ENCODE data around the gene SERPINH1.
A peak's percentile ranks its signal among the peaks of the same experiment; 100 is the strongest.

SERPINH1 gene

DNA sequence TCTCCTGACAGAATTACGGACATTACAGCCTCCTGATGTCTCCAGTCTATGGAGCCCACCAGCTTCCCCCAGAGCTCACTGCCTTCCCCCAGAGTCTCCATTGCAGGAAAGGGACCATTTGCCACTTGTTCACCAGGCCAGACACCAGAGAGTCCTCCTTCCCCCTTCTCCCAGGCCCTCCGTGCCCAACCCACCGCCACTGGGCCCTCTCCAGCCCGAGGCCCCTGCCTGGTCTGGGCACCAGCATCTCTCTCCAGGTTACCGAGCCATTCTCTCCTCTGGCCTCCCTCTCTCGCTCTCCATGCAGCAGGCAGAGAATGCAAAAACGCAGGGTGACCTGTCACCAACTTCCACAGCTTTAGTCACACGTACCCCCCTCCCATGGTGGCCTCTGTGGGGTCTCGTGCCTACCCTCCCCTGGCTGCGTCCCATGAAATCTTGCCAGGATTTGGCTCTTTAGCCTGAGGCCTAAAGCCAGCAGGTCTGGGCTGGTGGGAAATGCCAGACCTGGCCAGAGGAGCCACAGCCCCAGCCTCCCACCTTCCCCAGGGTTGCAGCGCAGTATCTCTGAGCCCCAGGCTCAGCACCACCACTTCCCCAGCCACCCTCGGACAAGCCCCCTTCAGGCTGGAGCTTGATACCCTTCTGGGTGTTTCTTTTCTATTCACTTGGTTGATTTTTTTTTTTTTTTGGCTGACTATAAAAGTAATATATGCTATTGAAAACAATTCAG, 6.8 kb upstream of the SERPINH1 start:
- no peak for DNase-seq (ENCODE audit: low spot score)

DNA sequence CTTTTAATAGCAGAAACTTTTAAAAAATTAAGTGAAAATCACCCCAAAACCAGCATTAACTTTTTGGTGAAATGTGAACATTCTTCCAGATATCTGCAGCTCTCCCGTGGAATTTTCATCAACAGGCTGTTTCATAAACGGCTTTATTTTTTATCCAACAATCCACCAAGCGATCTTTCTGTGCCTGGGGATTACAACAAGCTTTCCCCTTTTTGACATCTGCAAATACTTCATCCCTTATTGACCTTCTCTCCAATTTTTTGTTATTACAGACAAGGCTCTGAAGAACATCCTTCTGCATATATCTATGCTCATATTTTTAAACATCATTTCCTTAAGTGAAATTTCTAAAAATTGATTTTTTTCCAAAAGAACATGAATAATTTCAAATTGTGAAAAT, 5.8 kb upstream of the SERPINH1 start:
- DNase-seq (ENCODE audit: low spot score), result no peak

DNA sequence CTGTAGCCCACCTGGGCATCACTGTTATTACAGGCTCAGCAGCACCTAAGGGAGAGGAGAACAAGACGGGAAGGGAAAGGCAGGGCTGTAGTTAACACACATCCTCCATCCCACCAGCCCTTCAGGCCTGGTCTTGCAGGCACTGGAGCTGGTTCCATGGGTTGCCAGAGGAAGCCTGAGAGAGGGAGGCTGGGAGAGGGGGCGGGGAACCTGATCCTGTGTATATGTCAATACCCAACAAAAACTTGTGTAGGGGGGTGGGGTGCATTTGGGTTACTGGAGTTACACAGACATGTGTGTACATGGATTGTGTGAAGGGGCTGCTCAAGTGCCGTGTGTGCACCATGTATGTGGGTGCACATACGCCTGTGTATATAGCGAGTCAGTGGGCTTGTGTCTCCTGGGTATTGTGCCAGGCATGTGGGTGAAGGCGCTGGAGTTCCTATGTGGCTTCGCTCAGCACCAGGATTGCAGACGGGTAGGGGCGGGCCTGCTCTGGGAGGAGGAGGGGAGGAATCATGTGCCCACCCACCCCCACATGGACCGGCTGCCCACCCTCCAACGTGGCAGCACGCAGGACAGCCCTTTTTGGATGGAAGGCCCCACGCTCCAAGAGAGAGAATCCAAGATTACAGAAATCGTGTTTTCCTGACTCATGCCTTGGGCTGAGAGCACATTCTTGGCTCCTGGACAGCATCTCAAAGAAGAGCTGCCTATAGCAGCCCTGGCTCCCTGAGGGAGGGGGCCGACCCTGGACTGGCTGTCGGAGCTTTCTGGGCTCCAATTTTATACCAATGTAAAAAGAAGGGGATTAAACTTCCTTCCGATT, 4.2 kb upstream of the SERPINH1 start:
- DNase-seq (ENCODE audit: low spot score), result no peak

DNA sequence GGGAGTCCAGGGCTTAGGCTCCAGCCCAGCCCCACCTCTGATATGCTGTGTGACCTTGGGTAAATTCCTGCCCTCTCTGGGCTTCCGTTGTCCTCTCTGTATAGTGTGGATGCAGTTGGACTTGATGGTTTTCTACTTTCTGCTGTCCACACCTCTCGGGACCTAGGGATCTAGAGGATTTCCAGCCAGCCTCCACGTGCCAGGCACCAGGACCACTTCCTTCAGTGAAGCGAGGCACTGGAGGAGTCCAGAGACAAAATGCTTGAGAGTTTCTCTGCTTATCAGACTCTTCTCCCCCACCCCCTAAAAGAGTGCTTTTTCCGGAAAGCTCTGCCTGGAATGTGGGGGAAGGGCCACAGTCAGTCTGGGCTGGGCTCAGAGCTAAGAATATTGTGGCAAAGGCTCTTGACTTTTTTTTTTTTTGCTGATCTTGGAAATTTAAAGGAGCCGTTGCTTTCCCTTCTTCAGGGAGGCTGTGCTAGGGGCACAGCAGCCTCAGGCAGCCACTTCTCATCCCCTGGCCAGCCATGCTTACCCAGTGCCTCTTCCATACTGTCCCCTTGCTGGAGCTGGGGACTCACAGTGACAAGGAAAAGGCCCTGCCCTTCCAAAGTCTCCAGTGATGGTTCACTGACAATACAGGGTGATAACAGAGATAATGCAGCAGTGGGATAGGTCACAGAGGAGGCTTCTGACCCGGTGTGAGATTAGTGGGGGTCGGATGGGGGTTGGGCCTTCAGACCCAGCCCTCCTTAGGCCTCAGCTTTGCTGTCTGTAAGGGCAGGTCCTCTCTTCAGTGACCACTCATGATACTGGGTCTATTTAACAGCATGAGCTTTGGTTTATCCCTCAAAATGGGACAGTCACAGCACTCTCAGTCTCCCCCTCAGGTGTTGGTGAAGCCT, 2.9 kb upstream of the SERPINH1 start:
- DNase-seq (ENCODE audit: low spot score), result no peak

DNA sequence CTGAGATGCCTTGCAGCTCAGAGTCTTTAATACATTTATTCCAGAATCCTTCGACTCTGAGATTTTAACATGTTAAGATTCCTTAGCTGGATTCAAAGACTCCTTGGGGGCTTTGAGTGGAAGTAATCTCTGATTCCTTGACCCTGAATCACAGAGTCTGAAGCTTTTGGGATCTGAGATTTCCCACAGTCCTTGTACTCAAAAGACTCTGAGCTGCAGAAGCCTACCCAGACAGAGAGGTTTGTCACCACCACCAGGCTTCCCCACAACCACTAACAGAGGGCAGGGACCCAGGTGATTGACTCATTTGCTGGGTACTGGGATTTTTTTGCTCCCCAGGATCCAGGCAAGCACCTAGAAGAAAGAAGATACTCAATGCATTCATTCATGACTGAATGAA, 1.4 kb upstream of the SERPINH1 start:
- DNase-seq (ENCODE audit: low spot score), result no peak

DNA sequence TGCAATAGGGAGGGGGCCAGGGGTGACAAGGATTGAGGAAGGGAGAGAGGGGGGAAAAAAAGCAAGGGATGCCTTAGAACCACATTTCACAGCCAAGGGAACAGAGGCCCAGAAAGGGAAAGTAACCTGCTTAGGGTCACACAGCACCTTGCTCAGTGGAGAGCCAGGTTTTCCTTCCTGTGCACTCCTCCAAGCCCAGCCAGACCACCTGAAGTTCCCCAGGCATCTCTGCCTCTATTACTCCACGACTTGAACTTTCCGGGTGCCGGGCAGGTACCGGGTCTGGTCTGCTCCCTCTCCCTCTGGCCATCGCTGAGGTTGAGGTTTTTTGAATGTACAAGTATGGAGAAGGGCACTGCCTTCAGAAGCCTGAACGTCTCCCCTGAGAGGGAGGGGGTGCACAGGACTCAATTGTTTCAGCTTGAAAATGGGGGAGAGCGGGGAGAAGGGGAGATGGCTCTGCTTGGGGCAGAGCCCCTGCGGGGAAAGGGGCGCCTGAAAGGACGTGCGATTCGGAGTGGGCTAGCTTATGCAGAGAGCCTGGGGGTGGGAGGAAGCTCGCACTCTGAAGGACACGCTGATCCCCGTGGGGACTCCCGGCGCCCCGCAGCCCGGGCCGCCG, 516 bp upstream of the SERPINH1 start:
- DNase-seq (ENCODE audit: low spot score), result no peak

DNA sequence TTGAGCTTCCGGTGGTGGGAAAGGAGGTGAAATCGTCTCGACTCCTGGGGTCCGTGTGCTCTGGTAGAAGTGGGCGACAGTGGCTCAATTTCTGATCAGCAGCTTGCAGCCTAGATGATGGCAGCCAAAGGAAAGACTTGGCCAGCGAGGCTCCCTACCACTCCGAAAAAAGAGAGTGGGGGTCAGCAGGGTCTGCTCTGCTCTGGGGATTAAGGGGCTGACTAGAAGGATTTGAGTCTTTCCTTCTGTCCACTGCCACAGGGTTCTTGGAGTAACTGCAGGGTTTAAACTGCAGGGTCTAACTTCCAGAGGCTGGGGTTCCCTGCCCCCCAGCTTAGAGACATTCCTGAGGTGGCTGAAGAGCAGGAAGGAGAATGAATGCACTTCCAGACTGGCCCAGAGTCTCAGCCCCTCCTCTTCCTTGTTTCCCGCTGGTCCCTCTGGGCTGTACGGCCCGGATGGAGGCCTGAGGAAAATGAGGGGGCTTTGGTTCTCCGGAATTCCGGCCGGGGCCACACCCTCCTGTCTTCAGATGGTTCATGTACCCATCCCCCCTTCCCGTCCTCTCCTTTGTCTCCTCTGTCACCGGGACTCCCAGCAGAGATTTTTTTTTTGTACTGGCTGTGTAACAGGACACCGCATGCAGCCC, 907 bp downstream of the SERPINH1 start:
- no peak for DNase-seq (ENCODE audit: low spot score)

DNA sequence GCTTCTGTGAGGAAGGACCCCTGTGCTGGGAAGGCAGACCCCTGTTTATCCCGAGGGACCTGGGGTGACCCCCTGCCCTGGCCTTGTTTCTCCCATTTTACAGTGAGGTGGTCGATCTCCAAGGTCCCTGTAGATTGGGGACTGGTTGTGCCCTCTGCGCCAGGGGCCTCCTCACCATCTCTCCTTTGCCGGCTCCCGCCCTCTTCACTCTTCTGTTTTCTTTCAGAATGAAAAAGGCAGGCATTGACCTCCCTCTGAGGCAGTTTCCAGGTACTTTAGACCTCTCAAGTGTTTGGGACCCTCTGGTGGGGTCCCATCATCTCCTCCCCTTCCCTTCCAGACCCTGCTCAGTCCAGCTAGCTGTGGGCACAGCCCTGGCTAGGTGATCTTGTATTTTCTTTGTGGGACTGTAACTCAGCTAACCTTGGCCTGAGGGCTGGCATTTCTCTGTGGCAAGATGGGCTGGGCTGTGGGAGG, 1.5 kb downstream of the SERPINH1 start:
- DNase-seq (ENCODE audit: low spot score), result no peak

DNA sequence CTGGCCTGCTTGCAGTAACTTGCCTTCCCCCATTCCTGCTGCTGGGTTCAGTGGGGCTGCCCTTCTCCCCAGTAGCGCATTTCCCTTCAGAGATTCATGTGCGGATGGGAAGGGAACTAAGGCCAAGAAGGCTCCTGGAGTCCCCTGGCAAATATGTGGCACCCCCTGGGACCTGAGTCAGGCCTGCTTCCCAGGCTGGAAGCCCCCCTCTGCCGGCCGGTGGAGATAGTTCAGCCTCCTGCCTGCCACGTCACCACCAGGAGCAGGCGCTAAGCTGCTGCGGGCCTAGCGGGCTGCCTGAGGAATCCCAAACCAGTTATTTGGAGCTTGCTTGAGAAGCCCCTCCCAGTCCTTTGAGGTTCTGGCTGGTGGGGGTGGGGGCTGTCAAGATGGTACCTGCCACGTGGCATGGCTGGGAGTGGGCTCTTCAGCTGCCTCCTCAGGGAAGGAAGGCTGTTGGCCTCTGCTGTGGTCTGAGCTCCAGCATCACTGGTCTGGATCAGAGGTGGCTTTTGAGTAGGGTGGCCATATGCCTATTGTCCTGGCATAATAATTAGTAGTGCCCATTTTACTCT, 2.0 kb downstream of the SERPINH1 start:
- no peak for DNase-seq (ENCODE audit: low spot score)

DNA sequence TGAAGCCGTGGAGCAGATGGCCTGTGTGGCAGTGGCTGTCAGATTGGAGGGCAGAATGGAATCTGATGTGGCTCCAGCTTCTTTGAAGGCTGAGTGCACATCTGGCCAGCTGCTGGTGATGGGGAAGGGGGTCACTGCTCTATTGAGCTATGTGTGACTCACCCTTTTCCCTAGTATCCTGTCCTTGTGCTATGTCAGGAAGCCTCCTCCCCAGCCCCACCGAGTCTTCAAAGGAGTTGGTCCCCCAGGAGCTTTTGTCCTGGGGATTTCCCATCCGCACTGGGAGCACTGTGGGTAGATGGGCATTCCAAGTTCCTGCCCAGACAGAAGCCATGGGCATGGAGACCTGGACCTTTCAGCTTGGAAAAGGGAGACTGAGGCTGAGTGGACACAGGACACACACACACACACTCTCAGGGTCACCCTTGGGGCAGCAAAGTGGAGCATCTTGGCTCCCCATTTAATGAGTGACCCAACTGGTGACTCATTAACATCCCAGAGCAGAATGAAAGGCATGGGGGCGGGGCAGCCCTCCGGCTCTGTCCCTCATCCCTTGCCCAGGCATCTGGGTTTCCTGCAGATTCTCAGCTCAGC, 3.3 kb downstream of the SERPINH1 start:
- no peak for DNase-seq (ENCODE audit: low spot score)

DNA sequence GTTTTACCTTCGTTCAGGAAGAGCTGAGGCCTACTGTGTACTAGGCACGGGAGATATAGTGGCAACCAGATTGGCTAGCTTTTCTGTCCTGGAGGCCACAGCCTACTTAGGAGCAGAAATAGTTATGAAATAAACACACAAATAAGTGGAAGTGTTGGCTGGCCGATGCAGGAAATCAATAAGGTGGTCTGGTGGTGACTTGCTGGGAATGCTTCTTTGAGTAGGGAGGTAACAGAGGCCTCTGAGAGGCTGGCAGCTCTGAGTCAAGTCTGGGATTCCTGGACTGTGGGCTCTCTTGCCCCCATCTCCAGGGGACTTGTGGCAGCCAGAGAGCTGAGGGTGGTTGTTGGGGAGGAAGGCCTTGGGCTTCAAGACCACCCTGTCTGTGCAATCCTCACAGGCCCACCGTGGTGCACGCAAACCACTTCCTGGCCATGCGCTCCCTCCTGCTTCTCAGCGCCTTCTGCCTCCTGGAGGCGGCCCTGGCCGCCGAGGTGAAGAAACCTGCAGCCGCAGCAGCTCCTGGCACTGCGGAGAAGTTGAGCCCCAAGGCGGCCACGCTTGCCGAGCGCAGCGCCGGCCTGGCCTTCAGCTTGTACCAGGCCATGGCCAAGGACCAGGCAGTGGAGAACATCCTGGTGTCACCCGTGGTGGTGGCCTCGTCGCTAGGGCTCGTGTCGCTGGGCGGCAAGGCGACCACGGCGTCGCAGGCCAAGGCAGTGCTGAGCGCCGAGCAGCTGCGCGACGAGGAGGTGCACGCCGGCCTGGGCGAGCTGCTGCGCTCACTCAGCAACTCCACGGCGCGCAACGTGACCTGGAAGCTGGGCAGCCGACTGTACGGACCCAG, 4.1 kb downstream of the SERPINH1 start:
- no peak for DNase-seq (ENCODE audit: low spot score)

DNA sequence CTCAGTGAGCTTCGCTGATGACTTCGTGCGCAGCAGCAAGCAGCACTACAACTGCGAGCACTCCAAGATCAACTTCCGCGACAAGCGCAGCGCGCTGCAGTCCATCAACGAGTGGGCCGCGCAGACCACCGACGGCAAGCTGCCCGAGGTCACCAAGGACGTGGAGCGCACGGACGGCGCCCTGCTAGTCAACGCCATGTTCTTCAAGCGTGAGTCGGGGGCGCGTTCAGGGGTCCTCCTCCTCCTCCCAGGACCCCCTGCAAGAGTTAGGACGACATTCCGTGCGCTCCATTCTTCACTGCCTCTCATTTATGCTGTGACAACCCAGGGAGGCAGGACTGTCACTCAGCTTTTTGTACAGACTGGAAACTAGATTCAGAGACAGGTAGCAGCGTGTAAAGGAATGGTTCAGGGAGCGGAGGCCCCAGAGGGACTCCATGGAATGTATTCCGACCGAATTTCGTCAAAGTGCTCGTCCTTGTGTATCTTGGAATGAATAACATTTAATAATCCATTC, 4.8 kb downstream of the SERPINH1 start:
- DNase-seq (ENCODE audit: low spot score), result no peak

DNA sequence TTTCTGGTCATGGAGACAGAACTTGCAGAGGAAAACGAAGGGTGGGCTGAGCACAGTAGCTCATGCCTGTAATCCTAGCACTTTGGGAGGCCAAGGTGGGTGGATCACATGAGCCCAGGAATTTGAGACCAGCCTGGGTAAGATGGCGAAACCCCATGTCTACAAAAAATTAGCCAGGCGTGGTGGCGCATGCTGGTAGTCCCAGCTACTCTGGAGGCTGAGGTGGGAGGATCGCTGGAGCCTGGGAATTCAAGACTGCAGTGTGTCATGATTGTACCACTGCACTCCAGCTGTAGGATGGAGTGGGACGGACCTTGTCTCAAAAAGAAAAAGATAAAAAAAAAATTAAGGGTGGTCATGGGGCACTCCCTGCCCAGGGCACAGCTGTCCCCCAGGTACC, 5.9 kb downstream of the SERPINH1 start:
- no peak for DNase-seq (ENCODE audit: low spot score)

DNA sequence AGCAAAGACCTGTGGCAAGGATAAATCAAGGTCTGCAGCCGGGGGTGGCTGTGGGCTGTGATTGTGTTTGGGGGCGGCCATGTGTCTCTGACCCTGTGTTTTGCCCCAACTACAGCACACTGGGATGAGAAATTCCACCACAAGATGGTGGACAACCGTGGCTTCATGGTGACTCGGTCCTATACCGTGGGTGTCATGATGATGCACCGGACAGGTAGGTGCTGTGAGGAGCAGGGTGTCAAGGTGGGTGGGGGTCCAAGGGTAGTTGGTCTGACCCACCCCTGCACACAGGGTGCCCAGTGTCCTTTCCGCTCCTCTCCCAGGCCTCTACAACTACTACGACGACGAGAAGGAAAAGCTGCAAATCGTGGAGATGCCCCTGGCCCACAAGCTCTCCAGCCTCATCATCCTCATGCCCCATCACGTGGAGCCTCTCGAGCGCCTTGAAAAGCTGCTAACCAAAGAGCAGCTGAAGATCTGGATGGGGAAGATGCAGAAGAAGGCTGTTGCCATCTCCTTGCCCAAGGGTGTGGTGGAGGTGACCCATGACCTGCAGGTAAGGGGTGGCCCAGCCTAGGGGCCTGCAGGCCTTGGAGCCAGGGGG, 6.7 kb downstream of the SERPINH1 start:
- no peak for DNase-seq (ENCODE audit: low spot score)

DNA sequence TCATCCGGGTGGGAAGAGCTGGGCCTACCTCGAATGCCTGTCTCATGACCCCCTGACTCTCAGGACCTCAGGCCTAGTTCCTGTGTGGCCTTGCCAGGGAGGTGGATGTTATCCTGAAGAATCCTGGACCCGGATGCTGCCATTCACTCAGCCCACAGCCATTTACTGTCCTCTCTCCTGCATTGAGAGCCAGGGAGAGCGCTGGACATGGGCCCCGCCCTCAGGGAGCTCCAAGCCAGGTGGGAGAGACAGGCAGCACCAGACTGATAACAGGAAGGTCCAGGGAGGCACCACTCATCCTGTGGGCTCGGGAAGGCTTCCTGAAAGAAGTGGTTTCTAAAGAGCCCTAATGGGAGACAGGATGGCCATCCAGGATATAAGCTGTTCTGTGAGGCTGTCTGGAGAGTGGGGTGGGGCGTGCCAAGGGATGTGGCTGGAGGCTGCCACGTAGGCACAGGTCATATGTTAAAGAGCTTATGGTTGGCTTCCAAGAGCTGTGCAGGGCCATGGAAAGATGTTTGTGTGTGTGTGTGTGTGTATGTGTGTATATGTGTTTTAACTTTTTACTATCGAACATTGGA, 8.6 kb downstream of the SERPINH1 start:
- no peak for DNase-seq (ENCODE audit: low spot score)

DNA sequence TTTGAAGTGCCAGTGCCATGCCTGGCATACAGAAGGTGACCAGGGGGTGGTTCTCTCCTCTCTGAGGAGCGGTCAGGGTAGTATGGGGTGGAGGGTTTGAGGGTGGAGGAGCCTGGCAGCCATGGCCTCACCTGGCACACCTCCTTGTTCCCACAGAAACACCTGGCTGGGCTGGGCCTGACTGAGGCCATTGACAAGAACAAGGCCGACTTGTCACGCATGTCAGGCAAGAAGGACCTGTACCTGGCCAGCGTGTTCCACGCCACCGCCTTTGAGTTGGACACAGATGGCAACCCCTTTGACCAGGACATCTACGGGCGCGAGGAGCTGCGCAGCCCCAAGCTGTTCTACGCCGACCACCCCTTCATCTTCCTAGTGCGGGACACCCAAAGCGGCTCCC, 9.6 kb downstream of the SERPINH1 start:
- DNase-seq (ENCODE audit: low spot score), result no peak

DNA sequence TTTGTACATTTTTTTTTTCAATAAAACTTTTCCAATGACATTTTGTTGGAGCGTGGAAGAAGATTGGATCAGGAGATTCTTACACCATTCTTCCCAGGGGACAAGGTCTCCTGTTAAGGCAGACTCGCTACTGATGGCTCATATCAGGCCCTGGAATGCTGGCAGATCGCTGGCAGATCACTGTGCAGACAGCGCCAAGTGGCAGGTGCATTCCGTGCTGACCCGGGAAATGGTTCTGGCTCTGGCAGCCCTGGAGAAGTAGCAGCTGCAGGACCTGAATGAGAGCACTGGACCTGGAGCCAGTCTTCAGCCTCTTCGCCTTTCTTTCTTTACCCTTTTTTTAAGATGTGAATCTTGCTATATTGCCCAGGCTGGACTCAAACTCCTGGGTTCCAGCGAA, 10.7 kb downstream of the SERPINH1 start:
- no peak for DNase-seq (ENCODE audit: low spot score)

DNA sequence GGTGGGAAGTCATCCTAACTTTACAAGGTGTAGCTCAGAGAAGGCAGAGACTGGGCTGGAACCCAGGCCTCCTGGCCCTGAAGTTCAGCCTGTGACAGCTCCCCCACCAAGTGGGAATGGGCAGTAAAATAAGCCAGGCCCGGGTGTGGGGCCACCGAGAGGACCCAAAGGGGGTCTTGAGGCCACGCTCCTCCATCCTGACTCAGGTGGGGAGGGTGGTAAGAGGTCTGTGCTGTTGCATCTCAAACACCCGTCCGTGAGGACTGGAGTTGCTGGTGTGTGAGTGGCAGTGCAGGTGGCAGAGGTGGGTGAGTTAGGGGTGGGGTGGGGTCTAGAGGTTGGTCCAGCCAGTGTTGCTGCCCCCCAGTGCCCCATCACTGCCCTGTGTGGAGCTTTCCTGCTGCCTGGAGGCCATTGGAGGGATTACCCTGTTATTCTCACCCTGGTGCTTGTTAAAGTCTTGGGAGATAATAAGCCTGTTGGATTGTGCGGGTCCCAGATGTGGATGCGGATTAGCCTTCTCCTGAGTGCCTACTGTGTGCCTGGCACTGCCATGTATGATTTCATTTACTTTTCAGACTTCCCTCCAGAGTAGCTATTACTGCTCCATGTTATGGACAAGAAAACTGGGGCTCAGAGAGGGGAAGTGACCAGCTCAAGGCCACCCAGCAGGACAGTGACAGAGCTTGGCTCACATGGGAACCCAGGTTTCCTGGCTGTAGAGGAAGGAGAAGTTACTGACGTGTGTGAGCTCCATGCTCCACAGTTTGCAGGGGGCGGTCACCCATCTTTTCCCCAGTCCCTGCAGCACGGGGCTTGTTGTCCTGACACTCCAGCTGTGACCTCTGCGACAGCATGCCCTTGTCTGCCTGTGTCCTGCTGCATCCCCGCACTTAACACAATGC, 12.9 kb downstream of the SERPINH1 start:
- peak; percentile 44 for DNase-seq (ENCODE audit: low spot score)

All from HuH-7 (cell line).